MG63 (cell line): ENCODE results near the gene MTFP1. TPM values are rescaled to one million over a fixed set of nuclear protein-coding genes. Genes with fewer than 3 reads are reported as not detected.
A peak's percentile ranks its signal among the peaks of the same experiment; 100 is the strongest.

ENCODE experiments used
- DNase-seq: peaks from one replicate; pipeline ENCODE4 v3.0.0-alpha.2; 2020
- H3K27me3 ChIP-seq: fragments of 250-450 bp; sonication (Bioruptor Pico); 2 replicates; pipeline ENCODE4 v1.5.1; 2020; ENCODE audit warnings: mild to moderate bottlenecking, moderate library complexity
- H3K36me3 ChIP-seq: fragments of 250-450 bp; sonication (Bioruptor Pico); 2 replicates; pipeline ENCODE4 v1.5.1; 2020; ENCODE audit warnings: mild to moderate bottlenecking, moderate library complexity
- H3K4me3 ChIP-seq: fragments of 250-450 bp; sonication (Bioruptor Pico); 2 replicates; pipeline ENCODE4 v1.5.1; 2020; ENCODE audit warnings: mild to moderate bottlenecking, moderate library complexity
- H3K9me3 ChIP-seq: fragments of 250-450 bp; sonication (Bioruptor Pico); 2 replicates; pipeline ENCODE4 v1.5.1; 2020; ENCODE audit warnings: mild to moderate bottlenecking, moderate library complexity
- total RNA-seq: library from RNA; depleted of rRNA; stranded (reverse); fragments of >200 nt; shearing (Covaris generic); gene quantifications from 2 replicates; pipeline ENCODE4 v1.2.3, GENCODE V29; 2014; ENCODE audit warnings: low replicate concordance

The MTFP1 gene
- total RNA-seq, 1 experiment from 2014 or later: 35.5 TPM

- no peaks in the 10 kb centered on the region for H3K27me3 ChIP-seq
- no peak overlapping the region; the same call in 1 of the 2 replicates for H3K4me3 ChIP-seq
- DNase-seq: peak; percentile 62
- peaks cover 41% of the 10 kb centered on the region for H3K36me3 ChIP-seq
- no peaks in the 10 kb centered on the region for H3K9me3 ChIP-seq
These were observed 5.0 kb upstream of the MTFP1 start for GRCh38 chr22:30420347-30421125.

GRCh38 chr22:30421695-30422480, 3.7 kb upstream of the MTFP1 start:
- no peak for DNase-seq
- H3K4me3 ChIP-seq: no peak overlapping the region
- H3K9me3 ChIP-seq: no peaks in the 10 kb centered on the region
- no peaks in the 10 kb centered on the region for H3K27me3 ChIP-seq
- peaks cover 32% of the 10 kb centered on the region for H3K36me3 ChIP-seq

- DNase-seq: peak; percentile 96
- Histone ChIP-seq H3K9me3 (no peaks in the 10 kb centered on the region), H3K4me3 (peak overlapping the region; percentile 60), H3K27me3 (no peaks in the 10 kb centered on the region), H3K36me3 (peaks cover 30% of the 10 kb centered on the region)
These were observed 2.9 kb upstream of the MTFP1 start for GRCh38 chr22:30422481-30423300.

GRCh38 chr22:30423301-30423958, 2.1 kb upstream of the MTFP1 start:
- Histone ChIP-seq H3K4me3 (peak overlapping the region; percentile 60), H3K36me3 (peaks cover 29% of the 10 kb centered on the region), H3K27me3 (no peaks in the 10 kb centered on the region), H3K9me3 (no peaks in the 10 kb centered on the region)
- no peak for DNase-seq

- peaks cover 23% of the 10 kb centered on the region for H3K36me3 ChIP-seq
- H3K27me3 ChIP-seq: no peaks in the 10 kb centered on the region
- no peaks in the 10 kb centered on the region for H3K9me3 ChIP-seq
- DNase-seq: peak; percentile 99
- peak overlapping the region; percentile 60 for H3K4me3 ChIP-seq
These were observed 1.5 kb upstream of the MTFP1 start for GRCh38 chr22:30423959-30424533.

- no peak for DNase-seq
- Histone ChIP-seq H3K4me3 (peak overlapping the region; percentile 60), H3K9me3 (no peaks in the 10 kb centered on the region), H3K36me3 (peaks cover 19% of the 10 kb centered on the region), H3K27me3 (no peaks in the 10 kb centered on the region)
These were observed 838 bp upstream of the MTFP1 start for GRCh38 chr22:30424534-30425326.

- H3K27me3 ChIP-seq: no peaks in the 10 kb centered on the region
- no peak for DNase-seq
These were observed 297 bp upstream of the MTFP1 start for GRCh38 chr22:30425327-30425615.

GRCh38 chr22:30426388-30427353, 1.1 kb downstream of the MTFP1 start:
- Histone ChIP-seq H3K9me3 (no peaks in the 10 kb centered on the region), H3K4me3 (peak overlapping the region; percentile 60), H3K36me3 (peaks cover 17% of the 10 kb centered on the region), H3K27me3 (no peaks in the 10 kb centered on the region)
- peak; percentile 79 for DNase-seq

More at GRCh38 chr22:30425327-30425615, 297 bp upstream of the MTFP1 start:
- Histone ChIP-seq H3K4me3 (peak overlapping the region; percentile 60), H3K36me3 (peaks cover 19% of the 10 kb centered on the region), H3K9me3 (no peaks in the 10 kb centered on the region)

- no peaks in the 10 kb centered on the region for H3K27me3 ChIP-seq
- H3K9me3 ChIP-seq: no peaks in the 10 kb centered on the region
- no peak for DNase-seq
- peaks cover 8% of the 10 kb centered on the region for H3K36me3 ChIP-seq
- no peak overlapping the region for H3K4me3 ChIP-seq
These were observed 2.3 kb downstream of the MTFP1 start for GRCh38 chr22:30427871-30428270.

GRCh38 chr22:30429887-30430286, 4.3 kb downstream of the MTFP1 start:
- Histone ChIP-seq H3K4me3 (no peak overlapping the region), H3K27me3 (no peaks in the 10 kb centered on the region), H3K9me3 (no peaks in the 10 kb centered on the region), H3K36me3 (peaks cover 8% of the 10 kb centered on the region)
- no peak for DNase-seq

- Histone ChIP-seq H3K4me3 (no peak overlapping the region), H3K9me3 (no peaks in the 10 kb centered on the region), H3K36me3 (peaks cover 8% of the 10 kb centered on the region), H3K27me3 (no peaks in the 10 kb centered on the region)
- DNase-seq: no peak
These were observed 5.4 kb downstream of the MTFP1 start for GRCh38 chr22:30430933-30431332.

- Histone ChIP-seq H3K27me3 (no peaks in the 10 kb centered on the region), H3K9me3 (no peaks in the 10 kb centered on the region), H3K4me3 (no peak overlapping the region), H3K36me3 (peaks cover 3% of the 10 kb centered on the region; the same call in 1 of the 2 replicates)
- DNase-seq: no peak
These were observed 6.5 kb downstream of the MTFP1 start for GRCh38 chr22:30432096-30432495.

GRCh38 chr22:30432520-30432919, 7.0 kb downstream of the MTFP1 start:
- Histone ChIP-seq H3K9me3 (no peaks in the 10 kb centered on the region), H3K36me3 (no peaks in the 10 kb centered on the region; the same call in 1 of the 2 replicates), H3K4me3 (no peak overlapping the region), H3K27me3 (no peaks in the 10 kb centered on the region)
- DNase-seq: no peak

- Histone ChIP-seq H3K4me3 (no peak overlapping the region), H3K9me3 (no peaks in the 10 kb centered on the region), H3K27me3 (no peaks in the 10 kb centered on the region), H3K36me3 (no peaks in the 10 kb centered on the region)
- no peak for DNase-seq
These were observed 7.7 kb downstream of the MTFP1 start for GRCh38 chr22:30433227-30433626.

- Histone ChIP-seq H3K36me3 (no peaks in the 10 kb centered on the region), H3K4me3 (no peak overlapping the region), H3K27me3 (no peaks in the 10 kb centered on the region), H3K9me3 (no peaks in the 10 kb centered on the region)
- DNase-seq: no peak
These were observed 8.2 kb downstream of the MTFP1 start for GRCh38 chr22:30433773-30434172.
